ENCODE measurements around the gene RAD51B. TPM values are rescaled to one million over a fixed set of nuclear protein-coding genes. Genes with fewer than 3 reads are reported as not detected.
"Not testable (repeated sequence)": the region's sequence is repeated elsewhere in the genome, so short reads cannot be mapped to it uniquely, and the experiment has no call there.

RAD51B gene
- total RNA-seq, 1 donor from 2014 or later, result 16.7 TPM

- H3K4me1 Mint-ChIP-seq, result peaks cover 42% of the 10 kb centered on the region
- no peaks in the 10 kb centered on the region for H3K9me3 Mint-ChIP-seq
- no peak overlapping the region for H3K27ac Mint-ChIP-seq (ENCODE audit: unreplicated experiment)
- TF ChIP-seq, protein P1, sequence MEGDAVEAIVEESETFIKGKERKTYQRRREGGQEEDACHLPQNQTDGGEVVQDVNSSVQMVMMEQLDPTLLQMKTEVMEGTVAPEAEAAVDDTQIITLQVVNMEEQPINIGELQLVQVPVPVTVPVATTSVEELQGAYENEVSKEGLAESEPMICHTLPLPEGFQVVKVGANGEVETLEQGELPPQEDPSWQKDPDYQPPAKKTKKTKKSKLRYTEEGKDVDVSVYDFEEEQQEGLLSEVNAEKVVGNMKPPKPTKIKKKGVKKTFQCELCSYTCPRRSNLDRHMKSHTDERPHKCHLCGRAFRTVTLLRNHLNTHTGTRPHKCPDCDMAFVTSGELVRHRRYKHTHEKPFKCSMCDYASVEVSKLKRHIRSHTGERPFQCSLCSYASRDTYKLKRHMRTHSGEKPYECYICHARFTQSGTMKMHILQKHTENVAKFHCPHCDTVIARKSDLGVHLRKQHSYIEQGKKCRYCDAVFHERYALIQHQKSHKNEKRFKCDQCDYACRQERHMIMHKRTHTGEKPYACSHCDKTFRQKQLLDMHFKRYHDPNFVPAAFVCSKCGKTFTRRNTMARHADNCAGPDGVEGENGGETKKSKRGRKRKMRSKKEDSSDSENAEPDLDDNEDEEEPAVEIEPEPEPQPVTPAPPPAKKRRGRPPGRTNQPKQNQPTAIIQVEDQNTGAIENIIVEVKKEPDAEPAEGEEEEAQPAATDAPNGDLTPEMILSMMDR (conservative IDR thresholded peaks at IDR 0.05), result no peak
- no peaks in the 10 kb centered on the region for H3K36me3 Mint-ChIP-seq (ENCODE audit: low read depth)
- no peak overlapping the region for H3K4me3 Mint-ChIP-seq
- no peaks in the 10 kb centered on the region for H3K27me3 Mint-ChIP-seq (ENCODE audit: low read depth)
- no peak for DNase-seq (ENCODE audit: low read depth, low spot score)
Observed at GRCh38 chr14:68111853-68112270, 292.3 kb downstream of the RAD51B start.

DNA sequence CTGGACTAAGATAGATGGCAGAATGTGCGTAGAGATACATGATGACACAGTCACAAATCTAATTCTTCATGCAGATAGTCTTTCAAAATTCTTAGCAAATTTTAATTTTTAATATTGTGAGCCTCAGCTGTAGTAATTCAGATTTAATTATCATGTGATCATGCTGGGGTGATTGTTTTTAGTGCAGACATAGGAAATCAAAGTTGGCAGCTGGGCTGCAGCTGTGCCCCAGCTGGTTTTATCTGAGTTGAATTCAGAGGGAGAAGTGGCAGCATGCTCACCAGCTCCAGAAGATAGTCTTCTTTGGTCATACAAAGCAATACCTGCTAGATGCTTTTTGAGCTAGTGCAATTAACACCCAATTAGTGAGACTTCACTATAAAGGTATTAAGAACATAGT lies 292.9 kb downstream of the RAD51B start:
- no peak for DNase-seq (ENCODE audit: low read depth, low spot score)
- Mint-ChIP-seq H3K36me3 (ENCODE audit: low read depth) (no peaks in the 10 kb centered on the region), H3K9me3 (no peaks in the 10 kb centered on the region), H3K27ac (ENCODE audit: unreplicated experiment) (no peak overlapping the region), H3K4me1 (peaks cover 42% of the 10 kb centered on the region), H3K4me3 (no peak overlapping the region), H3K27me3 (ENCODE audit: low read depth) (no peaks in the 10 kb centered on the region)
- TF ChIP-seq, protein P1 (conservative IDR thresholded peaks at IDR 0.05), result no peak

DNA sequence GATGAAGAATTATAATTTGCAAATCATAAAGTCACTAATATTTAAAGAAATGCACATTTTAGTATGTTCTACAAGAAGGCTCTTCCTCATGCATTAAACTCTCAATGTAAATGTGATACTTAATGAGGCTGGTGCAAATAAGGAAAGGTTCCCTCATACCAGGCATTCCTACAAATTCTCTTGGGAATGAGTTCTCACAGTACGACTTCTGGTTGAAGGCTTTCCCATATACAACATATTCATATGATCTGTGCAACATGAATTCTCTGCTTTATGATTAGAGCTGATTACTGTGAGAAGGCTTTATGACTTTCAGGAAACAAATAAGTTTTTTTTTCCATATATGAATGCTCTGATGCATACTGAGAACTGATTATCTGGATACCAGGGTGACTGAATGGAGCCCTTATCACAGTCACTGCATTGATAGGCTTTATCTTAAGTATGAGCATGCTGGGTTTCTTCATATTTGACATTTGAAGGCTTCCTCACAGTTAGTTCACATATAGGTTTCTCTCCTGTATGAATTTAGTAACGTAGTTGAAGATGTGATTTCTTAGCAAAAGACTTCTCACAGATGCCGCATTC lies 293.9 kb downstream of the RAD51B start:
- no peaks in the 10 kb centered on the region for H3K27me3 Mint-ChIP-seq (ENCODE audit: low read depth)
- H3K4me1 Mint-ChIP-seq, result peaks cover 42% of the 10 kb centered on the region
- H3K36me3 Mint-ChIP-seq (ENCODE audit: low read depth), result no peaks in the 10 kb centered on the region
- H3K9me3 Mint-ChIP-seq, result no peaks in the 10 kb centered on the region
- TF ChIP-seq, protein P1 (conservative IDR thresholded peaks at IDR 0.05), result no peak
- H3K27ac Mint-ChIP-seq (ENCODE audit: unreplicated experiment), result no peak overlapping the region
- H3K4me3 Mint-ChIP-seq, result no peak overlapping the region
- DNase-seq (ENCODE audit: low read depth, low spot score), result no peak

DNA sequence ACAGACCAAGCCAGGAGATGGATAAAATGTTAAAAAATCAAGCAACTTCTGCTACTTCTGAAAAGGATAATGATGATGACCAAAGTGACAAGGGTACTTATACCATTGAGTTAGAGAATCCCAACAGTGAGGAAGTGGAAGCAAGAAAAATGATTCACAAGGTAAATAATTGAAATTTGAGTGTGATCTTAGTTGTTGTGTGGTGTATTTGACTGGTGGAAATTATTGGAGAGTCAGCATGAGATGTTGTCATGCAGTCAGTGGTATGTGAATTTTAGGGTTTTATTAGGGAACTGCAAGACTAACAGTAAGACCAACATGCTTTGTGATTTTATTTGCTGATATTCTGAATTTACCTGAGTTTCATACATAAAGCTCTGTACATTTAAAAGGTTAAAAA lies 296.4 kb downstream of the RAD51B start:
- H3K4me3 Mint-ChIP-seq; H3K27me3 Mint-ChIP-seq (ENCODE audit: low read depth): not testable (repeated sequence)

DNA sequence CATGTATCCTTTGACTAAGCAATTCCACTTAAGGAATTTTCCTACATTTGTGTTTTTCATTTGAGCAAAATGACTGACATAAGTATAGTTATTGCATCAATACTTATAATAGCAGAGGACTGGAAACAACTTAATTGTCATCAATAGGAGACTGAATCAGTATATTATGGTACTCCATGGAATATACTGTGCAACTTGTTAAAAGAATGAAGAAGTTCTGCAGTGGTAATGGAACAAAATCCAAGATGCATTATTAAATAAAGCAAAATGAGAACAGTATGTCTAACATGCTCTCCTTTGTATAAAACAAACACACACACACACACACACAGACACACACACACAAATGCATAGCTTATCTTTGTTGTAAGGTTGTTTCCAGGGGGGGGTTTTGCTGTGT lies 303.1 kb downstream of the RAD51B start:
- H3K9me3 Mint-ChIP-seq, result peaks cover 8% of the 10 kb centered on the region
- TF ChIP-seq, protein P1 (conservative IDR thresholded peaks at IDR 0.05), result no peak
- H3K36me3 Mint-ChIP-seq (ENCODE audit: low read depth), result peaks cover 3% of the 10 kb centered on the region
- no peak for DNase-seq (ENCODE audit: low read depth, low spot score)
- peaks cover 9% of the 10 kb centered on the region for H3K4me1 Mint-ChIP-seq
- H3K4me3 Mint-ChIP-seq, result no peak overlapping the region
- no peak overlapping the region for H3K27ac Mint-ChIP-seq (ENCODE audit: unreplicated experiment)
- H3K27me3 Mint-ChIP-seq (ENCODE audit: low read depth), result no peaks in the 10 kb centered on the region

More for the DNA sequence above, 296.4 kb downstream of the RAD51B start:
- not testable (repeated sequence) for H3K9me3 Mint-ChIP-seq; H3K36me3 Mint-ChIP-seq (ENCODE audit: low read depth); H3K27ac Mint-ChIP-seq (ENCODE audit: unreplicated experiment); DNase-seq (ENCODE audit: low read depth, low spot score)
- H3K4me1 Mint-ChIP-seq, result peaks cover 23% of the 10 kb centered on the region

GRCh38 chr14:68124050-68124449 lies 304.5 kb downstream of the RAD51B start:
- Mint-ChIP-seq H3K9me3 (peaks cover 8% of the 10 kb centered on the region), H3K27ac (ENCODE audit: unreplicated experiment) (no peak overlapping the region), H3K36me3 (ENCODE audit: low read depth) (peaks cover 3% of the 10 kb centered on the region), H3K4me3 (no peak overlapping the region), H3K27me3 (ENCODE audit: low read depth) (no peaks in the 10 kb centered on the region), H3K4me1 (peaks cover 9% of the 10 kb centered on the region)
- TF ChIP-seq, protein P1 (conservative IDR thresholded peaks at IDR 0.05), result no peak
- no peak for DNase-seq (ENCODE audit: low read depth, low spot score)
